AG10803 (cell line): ENCODE results near the gene TTC23.
"Not testable (repeated sequence)": the region's sequence is repeated elsewhere in the genome, so short reads cannot be mapped to it uniquely, and the experiment has no call there.

Experiments
- DNase-seq: peaks from one replicate; pipeline ENCODE4 v3.0.0; 2010; ENCODE audit warnings: low read depth
- H3K4me3 ChIP-seq: 2 replicates; pipeline ENCODE4 v1.5.1; 2011; ENCODE audit warnings: mild to moderate bottlenecking, low read length, control low read depth
- CTCF ChIP-seq: conservative IDR thresholded peaks from 2 replicates; pipeline ENCODE4 v1.5.1; 2011; ENCODE audit warnings: mild to moderate bottlenecking, low read length, control low read depth, inconsistent platforms

TTC23 gene

DNA sequence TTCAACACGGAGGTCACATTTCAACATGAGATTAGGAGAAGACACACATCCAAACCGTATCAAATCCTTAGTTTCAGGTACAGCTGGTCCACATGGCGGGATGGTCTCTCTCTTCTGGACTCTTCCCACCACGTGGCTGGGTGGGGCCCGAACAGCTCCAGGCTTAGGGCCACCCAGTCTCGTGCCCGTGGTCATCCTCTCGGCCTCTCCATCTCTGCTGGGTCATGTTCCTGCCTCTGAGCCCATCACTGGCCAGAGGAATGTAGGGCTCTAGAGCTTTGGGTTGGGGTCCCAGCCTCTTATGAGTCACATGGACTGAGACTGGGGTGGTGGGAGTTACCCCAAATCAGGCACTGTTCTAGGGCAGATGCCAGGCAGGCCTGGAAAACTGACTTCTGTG, 132.3 kb downstream of the TTC23 start:
- H3K4me3 ChIP-seq = no peak overlapping the region
- no peak for TF ChIP-seq CTCF
- no peak for DNase-seq

GRCh38 chr15:99115300-99116215, 133.8 kb downstream of the TTC23 start:
- DNase-seq = no peak
- H3K4me3 ChIP-seq = no peak overlapping the region
- no peak for TF ChIP-seq CTCF

GRCh38 chr15:99114511-99115299, 134.7 kb downstream of the TTC23 start:
- no peak for TF ChIP-seq CTCF
- no peak overlapping the region for H3K4me3 ChIP-seq
- no peak for DNase-seq

- DNase-seq = no peak
- no peak overlapping the region for H3K4me3 ChIP-seq
- no peak for TF ChIP-seq CTCF
Observed at GRCh38 chr15:99113547-99114271, 135.7 kb downstream of the TTC23 start.

DNA sequence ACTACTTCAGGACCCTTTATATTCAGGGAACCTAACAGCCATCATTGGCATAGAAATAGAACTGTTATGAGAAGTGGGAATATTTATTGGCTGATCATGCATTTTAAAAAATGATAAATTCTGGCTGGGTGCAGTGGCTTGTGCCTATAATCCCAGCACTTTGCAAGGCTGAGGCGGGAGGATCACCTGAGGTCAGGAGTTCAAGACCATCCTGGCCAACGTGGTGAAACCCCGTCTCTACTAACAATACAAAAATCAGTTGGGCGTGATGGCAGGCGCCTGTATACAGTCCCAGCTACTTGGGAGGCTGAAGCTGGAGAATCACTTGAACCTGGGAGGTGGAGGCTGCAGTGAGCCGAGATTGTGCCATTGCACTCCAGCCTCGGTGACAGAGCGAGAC, 137.7 kb downstream of the TTC23 start:
- not testable (repeated sequence) for H3K4me3 ChIP-seq, DNase-seq

DNA sequence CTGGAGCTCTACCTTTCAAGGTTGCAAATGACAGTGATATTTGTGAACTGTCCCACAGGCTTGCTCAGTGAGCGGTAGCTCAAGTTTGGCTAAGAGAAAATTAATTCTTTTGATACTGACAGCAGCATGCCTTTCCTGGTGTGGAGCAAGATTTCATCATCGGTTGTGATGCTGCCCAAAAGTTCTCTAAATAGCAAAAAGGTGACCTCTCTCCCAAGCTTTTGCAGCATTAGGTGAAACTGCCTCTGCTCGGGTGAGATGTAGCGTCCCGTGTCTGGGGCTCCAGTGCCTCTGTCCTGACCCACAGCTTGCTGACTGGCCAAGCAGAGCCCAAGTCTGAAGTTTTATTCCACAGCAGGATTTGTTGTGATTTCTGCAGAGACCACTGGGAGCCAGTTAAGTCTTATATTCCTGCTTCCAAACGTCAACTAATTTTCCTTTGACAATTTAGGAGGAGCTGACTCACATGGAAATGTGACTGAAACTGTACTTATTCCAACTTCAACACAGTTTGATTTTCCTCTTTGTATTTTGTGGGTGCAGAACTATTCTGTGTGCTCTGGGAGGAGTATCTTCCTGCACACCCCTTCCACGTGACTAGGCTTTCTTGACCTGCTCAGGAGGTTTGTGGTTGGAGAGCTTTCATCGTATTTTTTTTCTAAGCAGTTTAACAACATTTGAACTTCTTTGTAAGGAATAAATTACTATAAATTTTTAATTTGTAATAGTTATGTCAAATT, 138.6 kb downstream of the TTC23 start:
- no peak for TF ChIP-seq CTCF
- H3K4me3 ChIP-seq = no peak overlapping the region
- DNase-seq = peak; percentile 66

DNA sequence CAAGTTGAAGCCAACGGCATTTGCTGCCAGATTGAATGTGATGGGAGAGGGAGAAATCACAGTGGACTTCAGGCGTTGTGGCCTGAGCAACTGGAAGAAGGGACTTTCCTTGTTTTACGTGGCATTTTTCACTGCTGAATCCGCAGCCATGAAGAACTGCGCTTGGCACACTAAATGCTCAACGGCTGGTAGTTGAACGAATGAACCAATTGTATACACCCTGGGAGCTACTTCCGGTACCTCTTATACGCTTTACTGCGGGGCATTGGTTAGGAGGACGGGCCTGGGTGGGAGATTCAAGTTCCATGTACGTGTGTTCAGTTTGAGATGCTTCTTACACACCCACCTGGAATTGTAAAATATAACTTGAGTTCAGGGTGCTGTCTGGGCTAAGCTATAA, 139.3 kb downstream of the TTC23 start:
- TF ChIP-seq CTCF = no peak
- no peak overlapping the region for H3K4me3 ChIP-seq
- no peak for DNase-seq
